ENCODE data around the gene ALOX12.
A peak's percentile ranks its signal among the peaks of the same experiment; 100 is the strongest.

ALOX12 gene

DNA sequence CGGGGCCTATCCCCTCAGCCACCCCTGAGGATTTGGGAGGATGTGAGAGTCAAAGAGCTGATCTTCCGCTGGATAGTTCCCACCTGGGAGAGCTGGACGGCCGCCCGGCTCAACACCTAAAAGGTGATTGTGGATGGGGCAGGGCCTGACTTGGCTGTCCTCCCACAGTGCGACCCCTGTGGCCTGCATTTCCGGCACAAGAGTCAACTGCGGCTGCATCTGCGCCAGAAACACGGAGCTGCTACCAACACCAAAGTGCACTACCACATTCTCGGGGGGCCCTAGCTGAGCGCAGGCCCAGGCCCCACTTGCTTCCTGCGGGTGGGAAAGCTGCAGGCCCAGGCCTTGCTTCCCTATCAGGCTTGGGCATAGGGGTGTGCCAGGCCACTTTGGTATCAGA lies 31.5 kb downstream of the ALOX12 start:
- TF ChIP-seq TEAD4 (IDR thresholded peaks at IDR 0.05) (no peak), NFIC (IDR thresholded peaks at IDR 0.05) (no peak), YY1 (IDR thresholded peaks at IDR 0.05; ENCODE audit: low read depth) (no peak), ZBTB7A (IDR thresholded peaks at IDR 0.05; ENCODE audit: low read depth) (no peak), RAD21 (IDR thresholded peaks at IDR 0.05; ENCODE audit: low read depth) (no peak)

DNA sequence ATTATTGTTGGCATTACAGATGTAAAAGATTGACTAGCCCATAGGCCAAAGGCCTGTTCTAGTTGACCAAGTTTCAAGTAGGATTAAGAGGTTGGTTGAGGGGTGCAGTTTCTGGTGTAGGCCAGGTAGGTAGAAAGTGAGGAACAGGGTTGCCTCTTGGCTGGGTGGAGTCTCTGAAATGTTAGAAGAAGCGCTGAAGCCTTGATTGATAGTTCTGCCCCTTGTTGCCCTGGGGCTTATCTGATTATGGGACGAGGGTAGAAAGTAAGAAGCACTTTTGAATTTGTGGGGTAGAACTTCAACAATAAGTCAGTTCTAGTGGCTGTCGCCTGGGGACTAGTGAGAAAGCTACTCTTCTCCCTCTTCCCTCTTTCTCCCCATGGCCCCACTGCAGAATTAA lies 33.2 kb downstream of the ALOX12 start:
- TF ChIP-seq TEAD4 (IDR thresholded peaks at IDR 0.05) (no peak), CREB1 (IDR thresholded peaks at IDR 0.05; ENCODE audit: low read depth) (no peak), RAD21 (IDR thresholded peaks at IDR 0.05; ENCODE audit: low read depth) (no peak), TAF1 (IDR thresholded peaks at IDR 0.05; ENCODE audit: low read depth) (no peak)

DNA sequence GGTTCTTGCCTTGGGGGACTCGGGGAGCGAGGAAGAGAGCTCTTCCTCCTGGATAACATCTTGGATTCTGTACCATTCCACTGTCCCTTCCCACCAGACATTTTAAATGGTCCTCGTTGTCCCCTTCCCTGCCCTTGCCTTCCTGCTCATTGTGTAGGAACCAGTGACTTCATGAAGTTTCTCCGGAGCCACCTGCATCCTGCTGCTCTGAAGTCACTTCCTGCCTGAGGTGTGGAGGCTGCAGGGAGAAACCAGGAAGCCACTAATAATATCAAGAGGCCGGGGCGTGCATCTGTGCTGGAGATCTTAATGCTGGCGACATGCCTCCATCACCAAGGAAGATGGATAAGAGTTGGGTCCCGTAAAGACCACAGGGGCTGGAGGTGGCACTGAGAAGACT lies 33.8 kb downstream of the ALOX12 start:
- TF ChIP-seq, protein P1, sequence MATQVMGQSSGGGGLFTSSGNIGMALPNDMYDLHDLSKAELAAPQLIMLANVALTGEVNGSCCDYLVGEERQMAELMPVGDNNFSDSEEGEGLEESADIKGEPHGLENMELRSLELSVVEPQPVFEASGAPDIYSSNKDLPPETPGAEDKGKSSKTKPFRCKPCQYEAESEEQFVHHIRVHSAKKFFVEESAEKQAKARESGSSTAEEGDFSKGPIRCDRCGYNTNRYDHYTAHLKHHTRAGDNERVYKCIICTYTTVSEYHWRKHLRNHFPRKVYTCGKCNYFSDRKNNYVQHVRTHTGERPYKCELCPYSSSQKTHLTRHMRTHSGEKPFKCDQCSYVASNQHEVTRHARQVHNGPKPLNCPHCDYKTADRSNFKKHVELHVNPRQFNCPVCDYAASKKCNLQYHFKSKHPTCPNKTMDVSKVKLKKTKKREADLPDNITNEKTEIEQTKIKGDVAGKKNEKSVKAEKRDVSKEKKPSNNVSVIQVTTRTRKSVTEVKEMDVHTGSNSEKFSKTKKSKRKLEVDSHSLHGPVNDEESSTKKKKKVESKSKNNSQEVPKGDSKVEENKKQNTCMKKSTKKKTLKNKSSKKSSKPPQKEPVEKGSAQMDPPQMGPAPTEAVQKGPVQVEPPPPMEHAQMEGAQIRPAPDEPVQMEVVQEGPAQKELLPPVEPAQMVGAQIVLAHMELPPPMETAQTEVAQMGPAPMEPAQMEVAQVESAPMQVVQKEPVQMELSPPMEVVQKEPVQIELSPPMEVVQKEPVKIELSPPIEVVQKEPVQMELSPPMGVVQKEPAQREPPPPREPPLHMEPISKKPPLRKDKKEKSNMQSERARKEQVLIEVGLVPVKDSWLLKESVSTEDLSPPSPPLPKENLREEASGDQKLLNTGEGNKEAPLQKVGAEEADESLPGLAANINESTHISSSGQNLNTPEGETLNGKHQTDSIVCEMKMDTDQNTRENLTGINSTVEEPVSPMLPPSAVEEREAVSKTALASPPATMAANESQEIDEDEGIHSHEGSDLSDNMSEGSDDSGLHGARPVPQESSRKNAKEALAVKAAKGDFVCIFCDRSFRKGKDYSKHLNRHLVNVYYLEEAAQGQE (IDR thresholded peaks at IDR 0.05; ENCODE audit: low read depth): no peak
- TF ChIP-seq EGR1 (IDR thresholded peaks at IDR 0.05): no peak
- no peak for TF ChIP-seq YY1 (IDR thresholded peaks at IDR 0.05; ENCODE audit: low read depth)
- TF ChIP-seq TEAD4 (IDR thresholded peaks at IDR 0.05): no peak
- TF ChIP-seq RAD21 (IDR thresholded peaks at IDR 0.05; ENCODE audit: low read depth): no peak
- TF ChIP-seq CREB1 (IDR thresholded peaks at IDR 0.05; ENCODE audit: low read depth): no peak
- no peak for TF ChIP-seq TAF1 (IDR thresholded peaks at IDR 0.05; ENCODE audit: low read depth)
- TF ChIP-seq FOXM1 (IDR thresholded peaks at IDR 0.05; ENCODE audit: borderline replicate concordance, low read depth): no peak
- TF ChIP-seq CEBPB (IDR thresholded peaks at IDR 0.05): no peak
- TF ChIP-seq, protein P2, sequence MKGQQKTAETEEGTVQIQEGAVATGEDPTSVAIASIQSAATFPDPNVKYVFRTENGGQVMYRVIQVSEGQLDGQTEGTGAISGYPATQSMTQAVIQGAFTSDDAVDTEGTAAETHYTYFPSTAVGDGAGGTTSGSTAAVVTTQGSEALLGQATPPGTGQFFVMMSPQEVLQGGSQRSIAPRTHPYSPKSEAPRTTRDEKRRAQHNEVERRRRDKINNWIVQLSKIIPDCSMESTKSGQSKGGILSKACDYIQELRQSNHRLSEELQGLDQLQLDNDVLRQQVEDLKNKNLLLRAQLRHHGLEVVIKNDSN (IDR thresholded peaks at IDR 0.05): no peak
- TF ChIP-seq EP300 (IDR thresholded peaks at IDR 0.05; ENCODE audit: borderline replicate concordance): no peak
- TF ChIP-seq NFIC (IDR thresholded peaks at IDR 0.05): no peak
- TF ChIP-seq ZBTB7A (IDR thresholded peaks at IDR 0.05; ENCODE audit: low read depth): no peak
- TF ChIP-seq TCF12 (IDR thresholded peaks at IDR 0.05; ENCODE audit: low read depth): no peak
- TF ChIP-seq, protein P3, sequence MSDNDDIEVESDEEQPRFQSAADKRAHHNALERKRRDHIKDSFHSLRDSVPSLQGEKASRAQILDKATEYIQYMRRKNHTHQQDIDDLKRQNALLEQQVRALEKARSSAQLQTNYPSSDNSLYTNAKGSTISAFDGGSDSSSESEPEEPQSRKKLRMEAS (IDR thresholded peaks at IDR 0.05): no peak

DNA sequence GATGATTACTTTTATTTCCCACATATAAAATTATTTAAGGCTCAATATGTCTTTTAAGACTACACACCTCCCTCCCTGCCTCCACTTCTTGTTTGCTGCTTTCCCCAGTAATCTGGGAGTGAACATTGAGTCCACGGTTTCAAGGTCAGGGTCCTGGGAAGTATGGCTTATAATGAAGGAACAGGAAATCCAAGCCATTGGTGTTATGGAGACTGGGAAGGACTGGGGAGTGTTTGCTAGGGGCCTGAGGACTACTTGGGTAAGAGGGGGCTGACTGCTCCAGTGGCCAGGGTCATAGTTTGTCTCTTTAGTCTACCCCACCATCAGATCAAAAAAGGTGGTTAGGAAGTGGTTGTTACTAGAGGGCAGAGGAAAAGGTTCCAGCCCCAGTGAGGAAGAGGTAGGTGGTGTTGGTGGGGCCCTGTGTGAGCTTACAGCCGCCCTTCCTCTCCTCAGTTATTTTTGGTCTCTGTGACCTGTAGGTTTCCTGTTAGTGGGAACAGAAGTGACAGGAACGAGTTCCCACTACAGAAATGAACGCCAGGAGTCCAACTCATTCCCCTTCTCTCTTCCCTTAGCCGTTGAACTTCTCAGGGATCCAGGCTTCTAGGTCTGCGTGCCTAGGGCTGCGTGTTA lies 39.2 kb downstream of the ALOX12 start:
- TF ChIP-seq EGR1 (IDR thresholded peaks at IDR 0.05) (no peak), CEBPB (IDR thresholded peaks at IDR 0.05) (no peak), TCF12 (IDR thresholded peaks at IDR 0.05; ENCODE audit: low read depth) (no peak), YY1 (IDR thresholded peaks at IDR 0.05; ENCODE audit: low read depth) (no peak), CREB1 (IDR thresholded peaks at IDR 0.05; ENCODE audit: low read depth) (no peak), FOXM1 (IDR thresholded peaks at IDR 0.05; ENCODE audit: borderline replicate concordance, low read depth) (no peak), TAF1 (IDR thresholded peaks at IDR 0.05; ENCODE audit: low read depth) (no peak), EP300 (IDR thresholded peaks at IDR 0.05; ENCODE audit: borderline replicate concordance) (no peak), ZBTB7A (IDR thresholded peaks at IDR 0.05; ENCODE audit: low read depth) (no peak; the same call in 1 of the 2 replicates)
- TF ChIP-seq, protein P3 (IDR thresholded peaks at IDR 0.05): no peak
- TF ChIP-seq, protein P1 (IDR thresholded peaks at IDR 0.05; ENCODE audit: low read depth): no peak

DNA sequence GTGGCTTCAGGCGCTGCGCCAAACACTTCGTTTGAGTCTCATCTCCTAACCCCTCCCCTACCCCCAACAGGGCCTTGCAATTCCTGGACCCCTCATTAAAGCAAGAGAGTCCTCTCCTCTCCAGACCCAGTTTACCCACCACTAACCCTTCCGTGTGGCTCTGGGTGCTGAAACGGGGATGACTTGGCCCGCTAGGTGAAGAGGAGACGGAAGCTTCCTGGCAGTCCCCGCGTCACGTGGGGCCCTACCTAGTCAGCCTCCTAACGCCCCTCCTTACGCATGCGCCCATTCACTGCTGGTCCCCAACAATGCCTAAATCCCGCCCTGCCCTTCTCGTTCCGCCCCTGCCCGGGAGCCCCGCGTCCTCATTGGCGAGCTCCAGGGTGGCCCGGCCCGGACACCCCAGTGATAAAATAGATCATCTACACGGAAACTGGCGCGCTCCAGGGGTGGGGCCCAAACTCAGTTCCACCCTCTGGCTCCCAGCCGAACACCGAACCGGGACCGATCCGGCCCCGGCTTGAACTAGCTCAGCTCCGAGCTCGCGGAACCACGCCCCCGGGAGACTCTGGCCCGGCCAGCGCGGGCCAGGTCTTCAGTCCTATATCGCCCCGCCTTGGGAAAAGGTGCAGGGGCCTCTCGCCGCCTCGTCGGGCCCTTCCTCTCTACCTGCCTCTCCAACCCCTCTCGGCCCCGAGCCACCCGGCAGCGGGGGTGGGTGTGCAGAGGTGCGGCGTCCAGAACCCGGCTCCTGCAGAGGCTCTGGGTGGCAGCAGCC lies 39.9 kb downstream of the ALOX12 start, which contains the start of gene SLC16A13:
TSS of gene SLC16A13 (plus strand) at position 425 of the 778 bp plus-strand sequence. CDS start 368 bp downstream, outside the sequence.
- TF ChIP-seq RAD21 (IDR thresholded peaks at IDR 0.05; ENCODE audit: low read depth) (no peak), EGR1 (IDR thresholded peaks at IDR 0.05) (0 out of 2 replicates have a peak, but pooled peaks have one; percentile 11), NFIC (IDR thresholded peaks at IDR 0.05) (peak; percentile 50), TCF12 (IDR thresholded peaks at IDR 0.05; ENCODE audit: low read depth) (peak; percentile 50; the same call in 1 of the 2 replicates), FOXM1 (IDR thresholded peaks at IDR 0.05; ENCODE audit: borderline replicate concordance, low read depth) (no peak), TAF1 (IDR thresholded peaks at IDR 0.05; ENCODE audit: low read depth) (peak; percentile 70)
- TF ChIP-seq, protein P2 (IDR thresholded peaks at IDR 0.05): peak; percentile 100
- TF ChIP-seq, protein P3 (IDR thresholded peaks at IDR 0.05): peak; percentile 77
